Hepatocyte (in vitro differentiated cells): ENCODE measurements around the gene CATSPER3. TPM values are rescaled to one million over a fixed set of nuclear protein-coding genes. Genes with fewer than 3 reads are reported as not detected.

ENCODE experiments used
- DNase-seq: peaks from one replicate; pipeline ENCODE4 v3.0.0-alpha.2; 2016; ENCODE audit warnings: low spot score
- H2AFZ ChIP-seq: fragments of 200-600 bp; sonication (generic); 2 replicates; pipeline ENCODE4 v1.6.0; 2016; ENCODE audit warnings: antibody characterized with exemption, mild to moderate bottlenecking
- H3K27ac ChIP-seq: fragments of 200-600 bp; sonication (generic); 2 replicates; pipeline ENCODE4 v1.5.1; 2016; ENCODE audit warnings: mild to moderate bottlenecking
- H3K27me3 ChIP-seq: fragments of 200-600 bp; sonication (generic); 2 replicates; pipeline ENCODE4 v1.6.1; 2016
- H3K36me3 ChIP-seq: fragments of 200-600 bp; sonication (generic); replicated peaks from 2 replicates; pipeline ENCODE4 v1.5.1; 2016; ENCODE audit warnings: low read depth; ENCODE audit not compliant: insufficient read depth
- H3K4me1 ChIP-seq: fragments of 200-600 bp; sonication (generic); 2 replicates; pipeline ENCODE4 v1.5.1; 2016; ENCODE audit warnings: mild to moderate bottlenecking, moderate library complexity; ENCODE audit not compliant: insufficient read depth
- H3K4me2 ChIP-seq: fragments of 200-600 bp; sonication (generic); 2 replicates; pipeline ENCODE4 v1.6.0; 2016
- H3K4me3 ChIP-seq: fragments of 200-600 bp; sonication (generic); 2 replicates; pipeline ENCODE4 v1.5.1; 2016; ENCODE audit warnings: mild to moderate bottlenecking
- H3K79me2 ChIP-seq: fragments of 200-600 bp; sonication (generic); 2 replicates; pipeline ENCODE4 v1.6.0; 2017; ENCODE audit warnings: mild to moderate bottlenecking
- H3K9me2 ChIP-seq: fragments of 200-600 bp; sonication (generic); replicated peaks from 2 replicates; pipeline ENCODE4 v1.6.0; 2017; ENCODE audit warnings: mild to moderate bottlenecking; ENCODE audit not compliant: insufficient read depth
- H3K9me3 ChIP-seq: fragments of 200-600 bp; sonication (generic); 2 replicates; pipeline ENCODE4 v1.5.1; 2016; ENCODE audit warnings: low read depth, mild to moderate bottlenecking
- H4K20me1 ChIP-seq: fragments of 200-600 bp; sonication (generic); 2 replicates; pipeline ENCODE4 v1.6.0; 2016; ENCODE audit warnings: mild to moderate bottlenecking; ENCODE audit not compliant: insufficient read depth, poor library complexity, severe bottlenecking
- EZH2 ChIP-seq: fragments of 200-600 bp; sonication (generic); IDR thresholded peaks from 2 replicates; pipeline ENCODE4 v1.6.1; 2016; ENCODE audit warnings: antibody characterized with exemption, mild to moderate bottlenecking, borderline replicate concordance
- EZH2phosphoT487 ChIP-seq: fragments of 200-600 bp; sonication (generic); IDR thresholded peaks from one replicate; pipeline ENCODE4 v1.6.1; 2018; ENCODE audit warnings: antibody characterized with exemption, mild to moderate bottlenecking, low read depth, moderate library complexity; ENCODE audit not compliant: unreplicated experiment, severe bottlenecking
- WGBS: methylation state at CpG from one replicate; pipeline ENCODE4 v1.1.6; 2016; ENCODE audit warnings: low lambda C conversion rate; ENCODE audit errors: missing lambda C conversion rate; 5-methylcytosine and 5-hydroxymethylcytosine counted together
- polyA plus RNA-seq: library from polyadenylated mRNA; unstranded; fragments of >200 nt; fragmentation: Nextera tagmentation; extraction: Ambion mirVana; gene quantifications from 2 replicates; pipeline ENCODE4 v1.2.1, GENCODE V29; 2016
- total RNA-seq: library from RNA; depleted of rRNA; stranded (reverse); fragments of >200 nt; gene quantifications from 2 replicates; pipeline ENCODE4 v1.2.3, GENCODE V29; 2014
- TF ChIP-seq, protein P1 (sequence below): fragments of 200-600 bp; sonication (generic); IDR thresholded peaks from 2 replicates; pipeline ENCODE4 v1.5.1; 2016; ENCODE audit warnings: antibody characterized with exemption, mild to moderate bottlenecking; ENCODE audit not compliant: poor library complexity

Gene CATSPER3
- total RNA-seq (not detected in 2 replicates), polyA plus RNA-seq (0.59 and 1.2 TPM in 2 replicates)

- 75% methylated on average over 3 of the region's 3 CpGs for WGBS
- no peaks in the 10 kb centered on the region for H3K79me2 ChIP-seq
- H3K27me3 ChIP-seq = no peaks in the 10 kb centered on the region
- no peaks in the 10 kb centered on the region for H3K36me3 ChIP-seq
- H4K20me1 ChIP-seq = no peaks in the 10 kb centered on the region
- no peaks in the 10 kb centered on the region for H3K9me3 ChIP-seq
- no peak within 1 kb of the TSS for H3K4me3 ChIP-seq
- no peak within 1 kb of the TSS for H3K4me2 ChIP-seq
- no peak within 1 kb of the TSS for H2AFZ ChIP-seq
- no peaks in the 10 kb centered on the region for H3K9me2 ChIP-seq
- H3K27ac ChIP-seq = no peak within 1 kb of the TSS
- TF ChIP-seq EZH2phosphoT487 = no peak
- TF ChIP-seq EZH2 = no peak
- TF ChIP-seq, protein P1, sequence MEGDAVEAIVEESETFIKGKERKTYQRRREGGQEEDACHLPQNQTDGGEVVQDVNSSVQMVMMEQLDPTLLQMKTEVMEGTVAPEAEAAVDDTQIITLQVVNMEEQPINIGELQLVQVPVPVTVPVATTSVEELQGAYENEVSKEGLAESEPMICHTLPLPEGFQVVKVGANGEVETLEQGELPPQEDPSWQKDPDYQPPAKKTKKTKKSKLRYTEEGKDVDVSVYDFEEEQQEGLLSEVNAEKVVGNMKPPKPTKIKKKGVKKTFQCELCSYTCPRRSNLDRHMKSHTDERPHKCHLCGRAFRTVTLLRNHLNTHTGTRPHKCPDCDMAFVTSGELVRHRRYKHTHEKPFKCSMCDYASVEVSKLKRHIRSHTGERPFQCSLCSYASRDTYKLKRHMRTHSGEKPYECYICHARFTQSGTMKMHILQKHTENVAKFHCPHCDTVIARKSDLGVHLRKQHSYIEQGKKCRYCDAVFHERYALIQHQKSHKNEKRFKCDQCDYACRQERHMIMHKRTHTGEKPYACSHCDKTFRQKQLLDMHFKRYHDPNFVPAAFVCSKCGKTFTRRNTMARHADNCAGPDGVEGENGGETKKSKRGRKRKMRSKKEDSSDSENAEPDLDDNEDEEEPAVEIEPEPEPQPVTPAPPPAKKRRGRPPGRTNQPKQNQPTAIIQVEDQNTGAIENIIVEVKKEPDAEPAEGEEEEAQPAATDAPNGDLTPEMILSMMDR = no peak
- no peak for DNase-seq
- H3K4me1 ChIP-seq = no peaks in the 10 kb centered on the region
These were observed at the start of gene CATSPER3 for GRCh38 chr5:134967607-134968006. CATSPER3 (plus strand) TSS chr5:134967907; CDS start chr5:134967992, 85 bp downstream.

GRCh38 chr5:134918861-134919260 lies 48.8 kb upstream of the CATSPER3 start:
- WGBS = 90% methylated on average over 3 of the region's 3 CpGs
- H3K4me1 ChIP-seq = peaks cover 7% of the 10 kb centered on the region
- TF ChIP-seq EZH2 = no peak
- TF ChIP-seq, protein P1 = no peak
- TF ChIP-seq EZH2phosphoT487 = no peak

GRCh38 chr5:134920848-134921575 lies 46.7 kb upstream of the CATSPER3 start:
- no peaks in the 10 kb centered on the region for H3K9me3 ChIP-seq
- TF ChIP-seq EZH2 (no peak), EZH2phosphoT487 (no peak)
- TF ChIP-seq, protein P1 = no peak

More at GRCh38 chr5:134918861-134919260, 48.8 kb upstream of the CATSPER3 start:
- Histone ChIP-seq H3K9me3 (no peaks in the 10 kb centered on the region), H3K79me2 (peaks cover 8% of the 10 kb centered on the region), H4K20me1 (no peaks in the 10 kb centered on the region), H3K27me3 (no peaks in the 10 kb centered on the region), H3K36me3 (no peaks in the 10 kb centered on the region), H3K4me2 (no peak overlapping the region), H3K27ac (no peak overlapping the region), H2AFZ (no peak overlapping the region), H3K9me2 (no peaks in the 10 kb centered on the region), H3K4me3 (no peak overlapping the region)
- DNase-seq = no peak

More at GRCh38 chr5:134920848-134921575, 46.7 kb upstream of the CATSPER3 start:
- WGBS = 96% methylated on average over 9 of the region's 9 CpGs
- Histone ChIP-seq H3K36me3 (no peaks in the 10 kb centered on the region), H2AFZ (no peak overlapping the region), H3K27me3 (no peaks in the 10 kb centered on the region), H3K4me3 (no peak overlapping the region), H3K4me2 (no peak overlapping the region), H3K4me1 (peaks cover 7% of the 10 kb centered on the region), H3K9me2 (no peaks in the 10 kb centered on the region), H3K27ac (no peak overlapping the region), H4K20me1 (no peaks in the 10 kb centered on the region), H3K79me2 (peaks cover 8% of the 10 kb centered on the region)
- no peak for DNase-seq
